PFSK-1 (cell line): ENCODE results near the gene SFT2D2.

Experiments used
- FOXP2 ChIP-seq: optimal IDR thresholded peaks from 2 replicates; pipeline ENCODE3; 2011; ENCODE audit warnings: borderline replicate concordance, control low read depth, inconsistent platforms; ENCODE audit not compliant: insufficient read depth; ENCODE audit errors: extremely low read length, extremely low read depth
- POLR2AphosphoS5 ChIP-seq: IDR thresholded peaks from 2 replicates; pipeline ENCODE4 v1.6.1; 2012; ENCODE audit warnings: low read depth, mild to moderate bottlenecking, control low read depth, low read length, moderate library complexity
- REST ChIP-seq, 2 experiments: IDR thresholded peaks; 2 replicates each; pipeline versions ENCODE4 v1.6.1 to v1.8.0; 2011 to 2012; ENCODE audit warnings: low read depth in 2 of 2, low read length in 2 of 2, control low read depth in 1 of 2, inconsistent platforms in 1 of 2, mild to moderate bottlenecking in 1 of 2, moderate library complexity in 1 of 2; ENCODE audit not compliant: insufficient read depth in 1 of 2
- SIN3A ChIP-seq: IDR thresholded peaks from 2 replicates; pipeline ENCODE4 v1.6.1; 2012; ENCODE audit warnings: mild to moderate bottlenecking, low read length, moderate library complexity, borderline replicate concordance; ENCODE audit not compliant: insufficient read depth
- TAF1 ChIP-seq: IDR thresholded peaks from 2 replicates; pipeline ENCODE4 v1.6.1; 2012; ENCODE audit warnings: low read length, control low read depth, borderline replicate concordance; ENCODE audit not compliant: insufficient read depth

GRCh38 chr1:168218658-168219057 is 7.1 kb upstream of the SFT2D2 start:
- TF ChIP-seq SIN3A (no peak), POLR2AphosphoS5 (no peak), TAF1 (no peak), FOXP2 (no peak), REST (IDR thresholded peaks at IDR 0.05; ENCODE audit: insufficient read depth in 1 of 2, low read depth in 2 of 2, low read length in 2 of 2) (no peak)
